Ovary (tissue), 9 donors: Measurements from ENCODE around the gene LAMTOR1. TPM values are rescaled to one million over a fixed set of nuclear protein-coding genes. Genes with fewer than 3 reads are reported as not detected.

Experiments
- DNase-seq, 5 donors: peaks; one replicate each; pipeline ENCODE4 v3.0.0-alpha.2; 2019 to 2020
- H3K27ac ChIP-seq, 2 donors: fragments of 200-600 bp; one replicate each; pipeline versions ENCODE4 v1.5.1 to v1.8.0; 2019 to 2022
- H3K27me3 ChIP-seq: fragments of 200-600 bp; one replicate; pipeline ENCODE4 v1.8.0; 2022
- H3K36me3 ChIP-seq: fragments of 200-600 bp; sonication (generic); one replicate; pipeline ENCODE4 v1.5.1; 2019
- H3K4me1 ChIP-seq: one replicate; pipeline ENCODE4 v1.8.1; 2013; ENCODE audit warnings: mild to moderate bottlenecking, moderate library complexity; ENCODE audit not compliant: insufficient read depth
- H3K4me3 ChIP-seq: fragments of 200-600 bp; sonication (generic); one replicate; pipeline ENCODE4 v1.5.1; 2017
- H3K9me3 ChIP-seq, 2 donors: fragments of 200-600 bp in 1 of 2; sonication (generic) in 1 of 2; one replicate each; pipeline versions ENCODE4 v1.5.1 to v1.8.1; 2013 to 2019; ENCODE audit warnings: mild to moderate bottlenecking in 1 of 2, moderate library complexity in 1 of 2
- EP300 ChIP-seq: sonication (generic); formaldehyde crosslinking; IDR thresholded peaks from one replicate; pipeline ENCODE4 v1.6.1; 2017; ENCODE audit warnings: antibody characterized with exemption
- POLR2A ChIP-seq: fragments of 450-650 bp; IDR thresholded peaks from one replicate; pipeline ENCODE4 v1.6.1; 2017; ENCODE audit warnings: antibody characterized with exemption, mild to moderate bottlenecking, moderate library complexity
- WGBS, 3 donors: extraction: QIAGEN DNeasy Blood & Tissue Kit in 1 of 3; methylation state at CpG; one replicate each; pipeline versions ENCODE4 v1.1.5 to v1.1.7; 2013 to 2017; 5-methylcytosine and 5-hydroxymethylcytosine counted together
- intact Hi-C, 4 donors: fragments of 100-400 bp; cut with DNase I; formaldehyde crosslinking; loops; one replicate each; pipeline versions ENCODE4 v1.11.0 to v1.15.1; 2022 to 2023
- polyA plus RNA-seq, 2 donors: library from polyadenylated mRNA; stranded (reverse); fragments of 200-250 nt in 1 of 2; fragments of 350-450 nt in 1 of 2; fragmentation: Illumina TruSeq in 1 of 2; extraction: RNeasy Lipid Tissue Mini Kit (QIAGEN cat#74804) in 1 of 2; gene quantifications; one replicate each; pipeline ENCODE4 v1.2.3, GENCODE V29; 2013 to 2014
- total RNA-seq, 7 donors: library from RNA; depleted of rRNA in 2 of 7; stranded (reverse); fragments of >200 nt in 2 of 7; fragmentation: NEBNext Ultra II Directional in 3 of 7; extraction: Animal tissue kit (Norgen Biotek cat#: 25700) in 3 of 7; gene quantifications; one replicate each; pipeline versions ENCODE4 v1.1.0 to v1.2.4, GENCODE V29; 2016 to 2023
- TF ChIP-seq, protein P1 (sequence below), 3 donors: fragments of 450-650 bp in 2 of 3; fragments of 200-600 bp in 1 of 3; IDR thresholded peaks; one replicate each; pipeline versions ENCODE4 v1.5.1 to v1.8.0; 2016 to 2022; ENCODE audit warnings: antibody characterized with exemption in 3 of 3, mild to moderate bottlenecking in 1 of 3
- donor health status: DM: no; HTN: no; CAD: no; lungs with moderate emphysema.
- donor health status: DM: no; HTN: no; CAD: no.
- donor health status: Bipolar disorder and iron deficiency.
- donor health status: DM: yes; HTN: yes; CAD: no.
- donor health status: DM: no; HTN: no; CAD: no.
- donor health status: DM: yes; HTN: yes; CAD: no.

The LAMTOR1 gene
- total and polyA plus RNA-seq, 9 donors, result 64.0 to 118 (median 75.1) TPM

GRCh38 chr11:72067266-72067665 is 35.8 kb downstream of the LAMTOR1 start:
- no peak overlapping the region for H3K27ac ChIP-seq
- intact Hi-C loops, result no loop called here
- DNase-seq, result no peak
- no peak overlapping the region for H3K4me3 ChIP-seq
- H3K4me1 ChIP-seq, result peaks cover 8% of the 10 kb centered on the region
- H3K27me3 ChIP-seq, result no peaks in the 10 kb centered on the region
- TF ChIP-seq EP300, result no peak
- TF ChIP-seq, protein P1, sequence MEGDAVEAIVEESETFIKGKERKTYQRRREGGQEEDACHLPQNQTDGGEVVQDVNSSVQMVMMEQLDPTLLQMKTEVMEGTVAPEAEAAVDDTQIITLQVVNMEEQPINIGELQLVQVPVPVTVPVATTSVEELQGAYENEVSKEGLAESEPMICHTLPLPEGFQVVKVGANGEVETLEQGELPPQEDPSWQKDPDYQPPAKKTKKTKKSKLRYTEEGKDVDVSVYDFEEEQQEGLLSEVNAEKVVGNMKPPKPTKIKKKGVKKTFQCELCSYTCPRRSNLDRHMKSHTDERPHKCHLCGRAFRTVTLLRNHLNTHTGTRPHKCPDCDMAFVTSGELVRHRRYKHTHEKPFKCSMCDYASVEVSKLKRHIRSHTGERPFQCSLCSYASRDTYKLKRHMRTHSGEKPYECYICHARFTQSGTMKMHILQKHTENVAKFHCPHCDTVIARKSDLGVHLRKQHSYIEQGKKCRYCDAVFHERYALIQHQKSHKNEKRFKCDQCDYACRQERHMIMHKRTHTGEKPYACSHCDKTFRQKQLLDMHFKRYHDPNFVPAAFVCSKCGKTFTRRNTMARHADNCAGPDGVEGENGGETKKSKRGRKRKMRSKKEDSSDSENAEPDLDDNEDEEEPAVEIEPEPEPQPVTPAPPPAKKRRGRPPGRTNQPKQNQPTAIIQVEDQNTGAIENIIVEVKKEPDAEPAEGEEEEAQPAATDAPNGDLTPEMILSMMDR (IDR thresholded peaks at IDR 0.05), result no peak
- no peak for TF ChIP-seq POLR2A
- no peaks in the 10 kb centered on the region for H3K36me3 ChIP-seq
- no peaks in the 10 kb centered on the region for H3K9me3 ChIP-seq

DNA sequence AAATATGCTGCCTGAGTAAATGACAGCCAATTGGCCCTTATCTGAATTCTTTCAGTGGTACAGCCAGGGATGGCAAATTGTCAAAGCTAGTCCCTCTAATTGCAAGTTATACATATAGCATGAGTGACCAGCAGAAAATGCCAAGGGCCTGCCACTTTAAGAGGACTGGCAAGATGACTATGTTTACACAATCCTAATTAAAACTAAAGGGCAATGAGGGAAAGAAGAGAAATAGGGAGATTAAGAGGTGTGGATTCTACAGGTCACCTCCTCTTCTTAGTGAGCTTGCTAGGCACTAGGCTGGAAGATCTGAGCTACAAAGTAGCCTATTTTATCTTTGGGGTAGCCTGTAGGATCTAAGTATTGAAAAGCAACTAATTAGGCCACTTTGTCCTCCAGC is 36.2 kb downstream of the LAMTOR1 start:
- Histone ChIP-seq H3K27me3 (no peaks in the 10 kb centered on the region), H3K36me3 (no peaks in the 10 kb centered on the region), H3K9me3 (no peaks in the 10 kb centered on the region), H3K4me3 (no peak overlapping the region), H3K27ac (no peak overlapping the region), H3K4me1 (peaks cover 8% of the 10 kb centered on the region)
- no peak for DNase-seq
- TF ChIP-seq POLR2A (no peak), EP300 (no peak)
- TF ChIP-seq, protein P1 (IDR thresholded peaks at IDR 0.05), result no peak
- intact Hi-C loops, result no loop called here

DNA sequence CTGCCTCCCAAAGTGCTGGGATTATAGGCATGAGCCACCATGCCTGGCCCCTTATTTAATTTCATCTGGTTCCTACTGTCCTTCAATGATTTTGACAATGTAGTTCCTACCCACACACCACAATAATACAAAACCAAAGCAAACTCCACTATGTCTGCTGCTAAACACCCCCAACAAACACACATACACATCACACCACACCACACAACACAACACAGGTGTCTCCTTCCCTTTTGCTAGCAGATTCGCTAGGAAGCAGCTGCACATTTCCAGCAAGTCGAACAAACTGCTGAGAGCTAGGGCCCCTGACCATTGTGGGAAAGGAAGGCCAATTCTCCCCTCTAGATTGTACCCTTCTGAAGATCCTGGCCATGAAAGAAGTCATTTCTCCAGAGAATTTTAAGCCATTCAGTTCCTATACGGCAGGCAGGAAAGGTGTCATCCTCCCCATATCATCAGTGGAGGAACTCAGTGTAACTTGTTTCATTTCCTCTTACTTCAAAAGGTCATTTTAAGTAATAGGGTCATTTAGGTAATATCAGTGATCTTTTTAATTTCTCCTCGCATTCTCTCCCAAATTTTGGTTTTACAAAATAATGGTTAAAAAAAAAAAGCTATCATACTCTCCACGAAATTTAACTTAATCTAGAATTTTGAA is 41.2 kb downstream of the LAMTOR1 start:
- TF ChIP-seq POLR2A (no peak), EP300 (no peak)
- TF ChIP-seq, protein P1 (IDR thresholded peaks at IDR 0.05), result no peak
- no peak for DNase-seq

DNA sequence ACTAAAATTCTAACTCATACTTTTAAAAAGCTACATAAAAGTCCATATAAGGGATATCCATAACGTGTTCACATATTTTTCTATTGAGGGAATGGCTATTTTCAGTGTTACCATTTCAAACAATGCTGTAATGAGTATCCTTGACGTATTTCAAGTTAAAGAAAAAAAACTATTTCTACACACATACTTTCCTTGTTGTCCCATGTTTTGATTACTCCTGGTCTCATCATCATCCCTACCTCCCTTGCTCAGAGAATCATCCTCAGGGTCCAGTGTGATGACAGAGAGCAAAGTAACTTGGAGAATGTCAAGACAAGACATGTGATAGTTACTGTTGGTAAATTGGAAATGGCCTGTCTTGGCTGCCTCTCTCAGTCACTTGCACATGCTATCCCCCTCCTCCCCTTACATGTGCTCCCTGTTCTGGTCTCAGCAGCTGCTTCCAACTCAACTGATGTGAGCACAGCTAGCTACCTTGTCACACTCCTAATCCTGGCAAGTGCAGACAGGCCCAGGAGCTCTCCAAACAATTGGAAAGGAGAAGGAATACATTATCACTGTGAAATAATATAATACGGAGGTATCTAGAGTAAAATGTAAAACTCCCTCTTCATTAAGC is 44.6 kb downstream of the LAMTOR1 start:
- TF ChIP-seq EP300 (no peak), POLR2A (no peak)
- TF ChIP-seq, protein P1 (IDR thresholded peaks at IDR 0.05), result no peak
- H3K27ac ChIP-seq, result no peak overlapping the region
- H3K27me3 ChIP-seq, result no peaks in the 10 kb centered on the region
- H3K9me3 ChIP-seq, result no peaks in the 10 kb centered on the region
- H3K36me3 ChIP-seq, result no peaks in the 10 kb centered on the region
- intact Hi-C loops, result no loop called here
- no peak for DNase-seq
- no peak overlapping the region for H3K4me3 ChIP-seq
- 71 to 78% (median 76%) methylated on average over 3 of the region's 3 CpGs for WGBS, 3 donors
- no peaks in the 10 kb centered on the region for H3K4me1 ChIP-seq

More for the DNA sequence above, 41.2 kb downstream of the LAMTOR1 start:
- no peaks in the 10 kb centered on the region for H3K27me3 ChIP-seq
- H3K9me3 ChIP-seq, result no peaks in the 10 kb centered on the region
- WGBS, 3 donors, result 90 to 94% (median 91%) methylated on average over 5 of the region's 5 CpGs
- H3K4me1 ChIP-seq, result no peaks in the 10 kb centered on the region
- no peak overlapping the region for H3K27ac ChIP-seq
- H3K36me3 ChIP-seq, result no peaks in the 10 kb centered on the region
- no peak overlapping the region for H3K4me3 ChIP-seq
- intact Hi-C loops, result no loop called here
